Activated naive CD4-positive, alpha-beta T cell treated with anti-CD3 and anti-CD28 coated beads for 36 hours (primary cell): ENCODE data around the gene ADK. TPM values are rescaled to one million over a fixed set of nuclear protein-coding genes. Genes with fewer than 3 reads are reported as not detected.

ENCODE experiments used
- CTCF ChIA-PET: fragments of 350-600 bp; sonication (Branson Sonifier 250); formaldehyde crosslinking; loops from one replicate; lab custom pipeline; 2021; ENCODE audit warnings: antibody characterized with exemption; lab: Charles Lee
- DNase-seq: peaks from one replicate; pipeline ENCODE4 v3.0.0-alpha.2; 2020
- H3K27ac Mint-ChIP-seq: one replicate; pipeline ENCODE4 v1.8.0; 2021; ENCODE audit warnings: mild to moderate bottlenecking, mixed read lengths
- H3K27me3 Mint-ChIP-seq: one replicate; pipeline ENCODE4 v1.8.0; 2021; ENCODE audit warnings: low read depth, mixed read lengths
- H3K36me3 Mint-ChIP-seq: one replicate; pipeline ENCODE4 v1.8.0; 2021; ENCODE audit warnings: low read depth, mixed read lengths
- H3K4me1 Mint-ChIP-seq: one replicate; pipeline ENCODE4 v1.8.0; 2021; ENCODE audit warnings: low read depth, mixed read lengths
- H3K4me3 Mint-ChIP-seq: one replicate; pipeline ENCODE4 v1.8.0; 2021; ENCODE audit warnings: mild to moderate bottlenecking, moderate library complexity, mixed read lengths
- H3K9me3 Mint-ChIP-seq: one replicate; pipeline ENCODE4 v1.8.0; 2021; ENCODE audit warnings: mixed read lengths
- intact Hi-C: fragments of 100-400 bp; cut with micrococcal nuclease; formaldehyde crosslinking; loops from one replicate; pipeline ENCODE4 v1.15.1; 2023
- total RNA-seq, 2 experiments: library from RNA; stranded (reverse); gene quantifications; one replicate each; pipeline ENCODE4 v1.2.3, GENCODE V29; 2021

Gene ADK
- total RNA-seq, 2 experiments from 2014 or later = 43.4 to 43.9 TPM

DNA sequence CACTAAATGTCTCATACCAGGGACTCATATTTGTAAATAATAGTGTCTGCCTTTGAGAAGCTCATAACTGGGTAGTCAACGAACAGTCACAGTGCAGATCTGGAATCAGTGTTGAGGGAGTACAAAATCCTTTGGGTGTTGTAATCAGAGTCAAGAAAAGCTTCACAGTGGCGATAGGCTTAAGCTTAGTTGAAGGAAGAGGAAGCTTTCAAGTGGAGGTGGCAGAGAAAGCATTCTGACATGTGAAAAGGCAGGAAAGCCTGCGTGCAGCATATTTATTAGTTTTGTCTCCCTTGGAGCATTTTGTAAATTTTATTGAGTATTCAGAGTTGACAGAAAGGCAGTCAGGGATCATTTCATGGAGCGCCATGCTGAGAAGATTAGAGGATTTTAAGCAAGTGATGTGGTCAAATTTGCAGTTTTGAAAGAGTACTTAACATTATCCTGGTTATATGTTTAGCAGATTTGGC is 104.9 kb downstream of the ADK start:
- no peaks in the 10 kb centered on the region for H3K9me3 Mint-ChIP-seq
- no peaks in the 10 kb centered on the region for H3K27me3 Mint-ChIP-seq
- CTCF ChIA-PET = no interaction called here
- intact Hi-C loops = no loop called here
- DNase-seq = no peak
- peaks cover 10% of the 10 kb centered on the region for H3K4me1 Mint-ChIP-seq
- no peak overlapping the region for H3K27ac Mint-ChIP-seq
- no peak overlapping the region for H3K4me3 Mint-ChIP-seq
- no peaks in the 10 kb centered on the region for H3K36me3 Mint-ChIP-seq

DNA sequence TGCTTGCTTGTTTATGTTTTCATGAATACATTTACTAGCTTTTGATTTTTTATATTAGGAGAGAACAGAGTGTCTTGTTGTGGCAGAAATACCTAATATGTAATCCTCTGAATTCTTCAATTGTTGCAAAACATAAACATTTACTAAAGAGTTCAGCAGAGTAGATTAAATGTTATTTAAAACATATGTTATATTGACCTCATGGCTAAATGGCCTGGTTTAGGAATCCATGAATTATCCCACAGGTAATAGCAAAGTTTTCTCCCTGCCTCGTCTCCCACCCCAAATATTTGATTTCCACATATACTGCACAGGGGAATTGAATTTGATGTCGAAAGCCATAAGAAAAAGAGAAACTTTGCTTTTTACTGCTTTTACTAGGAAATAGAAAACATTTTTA is 111.8 kb downstream of the ADK start:
- Mint-ChIP-seq H3K4me1 (peaks cover 26% of the 10 kb centered on the region), H3K4me3 (no peak overlapping the region), H3K27ac (no peak overlapping the region), H3K27me3 (no peaks in the 10 kb centered on the region), H3K36me3 (peaks cover 2% of the 10 kb centered on the region), H3K9me3 (no peaks in the 10 kb centered on the region)
- DNase-seq = no peak
- intact Hi-C loops = no loop called here
- CTCF ChIA-PET = interaction anchor here (0.6 kb wide), 1 partner anchor 943 kb away, joined by 4 read pairs; no protein-coding TSS in a partner anchor

DNA sequence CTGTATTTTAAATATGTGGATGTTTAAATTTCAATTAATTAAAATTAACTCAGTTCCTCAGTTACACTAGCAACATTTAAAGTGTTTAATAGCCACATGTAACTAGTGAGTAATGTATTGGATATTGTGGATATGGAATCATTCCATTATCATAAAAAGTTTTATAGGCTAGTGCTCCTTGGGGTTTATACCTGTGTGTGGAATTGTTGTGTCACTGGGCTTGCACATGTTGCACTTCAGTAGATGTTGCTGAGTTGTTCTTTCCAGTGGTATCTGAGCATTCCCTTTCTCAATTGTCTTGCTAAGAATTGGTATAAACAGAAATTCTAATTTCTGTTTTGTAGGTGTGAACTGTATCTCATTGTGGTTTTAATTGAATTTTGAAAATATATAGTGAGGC is 113.0 kb downstream of the ADK start:
- Mint-ChIP-seq H3K27me3 (no peaks in the 10 kb centered on the region), H3K36me3 (peaks cover 2% of the 10 kb centered on the region), H3K9me3 (no peaks in the 10 kb centered on the region), H3K27ac (no peak overlapping the region), H3K4me3 (no peak overlapping the region), H3K4me1 (peaks cover 26% of the 10 kb centered on the region)
- DNase-seq = no peak
- intact Hi-C loops = no loop called here
- CTCF ChIA-PET = no interaction called here

DNA sequence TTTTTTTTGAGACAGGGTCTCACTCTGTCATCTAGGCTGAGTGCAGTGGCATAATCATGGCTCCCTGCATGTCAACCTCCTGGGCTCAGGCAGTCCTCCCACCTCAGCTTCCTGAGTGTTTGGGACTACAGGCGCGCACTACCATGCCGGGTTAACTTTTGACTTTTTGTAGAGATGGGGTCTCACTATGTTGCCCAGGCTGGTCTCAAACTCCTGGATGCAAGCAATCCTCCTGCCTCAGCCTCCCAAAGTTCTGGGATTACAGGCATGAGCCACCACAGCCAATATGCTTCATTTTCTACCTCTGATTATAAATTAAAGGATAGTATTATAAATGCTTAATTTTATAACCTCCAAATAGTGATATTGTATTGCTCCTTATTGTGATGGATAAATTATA is 121.3 kb downstream of the ADK start:
- DNase-seq = no peak
- Mint-ChIP-seq H3K4me3 (no peak overlapping the region), H3K36me3 (peaks cover 2% of the 10 kb centered on the region), H3K27me3 (no peaks in the 10 kb centered on the region), H3K4me1 (no peaks in the 10 kb centered on the region), H3K9me3 (no peaks in the 10 kb centered on the region), H3K27ac (no peak overlapping the region)
- intact Hi-C loops = no loop called here
- CTCF ChIA-PET = no interaction called here

DNA sequence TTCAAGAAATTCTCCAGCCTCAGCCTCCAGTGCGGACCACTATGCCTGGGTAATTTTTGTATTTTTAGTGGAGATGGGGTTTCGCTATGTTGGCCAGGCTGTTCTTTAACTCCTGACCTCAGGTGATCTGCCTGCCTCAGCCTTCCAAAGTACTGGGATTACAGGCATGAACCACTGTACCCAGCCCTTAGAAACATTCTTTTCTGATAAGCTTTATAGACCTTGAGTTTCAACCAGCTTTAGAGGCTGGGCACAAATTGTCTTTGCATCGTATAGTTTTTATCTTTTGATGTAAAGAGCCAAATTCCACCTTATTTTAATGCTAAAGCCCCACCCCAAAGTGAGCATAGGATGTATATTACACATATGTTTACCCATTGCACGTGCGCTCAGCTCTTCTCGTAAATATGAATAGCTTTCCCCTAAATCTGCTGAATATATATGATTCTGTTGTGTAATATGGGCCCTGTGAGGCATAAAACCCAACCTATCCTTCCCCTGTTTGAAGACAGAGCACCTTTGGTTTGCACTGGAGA is 124.8 kb downstream of the ADK start:
- no peak for DNase-seq
- CTCF ChIA-PET = interaction anchor here (0.5 to 1.0 kb wide), 2 partner anchors 506 to 787 kb away, joined by 3 to 5 read pairs; no protein-coding TSS in a partner anchor
- peaks cover 3% of the 10 kb centered on the region for H3K36me3 Mint-ChIP-seq
- no peak overlapping the region for H3K4me3 Mint-ChIP-seq
- H3K27me3 Mint-ChIP-seq = no peaks in the 10 kb centered on the region
- no peaks in the 10 kb centered on the region for H3K4me1 Mint-ChIP-seq
- no peak overlapping the region for H3K27ac Mint-ChIP-seq
- H3K9me3 Mint-ChIP-seq = no peaks in the 10 kb centered on the region
- intact Hi-C loops = no loop called here

DNA sequence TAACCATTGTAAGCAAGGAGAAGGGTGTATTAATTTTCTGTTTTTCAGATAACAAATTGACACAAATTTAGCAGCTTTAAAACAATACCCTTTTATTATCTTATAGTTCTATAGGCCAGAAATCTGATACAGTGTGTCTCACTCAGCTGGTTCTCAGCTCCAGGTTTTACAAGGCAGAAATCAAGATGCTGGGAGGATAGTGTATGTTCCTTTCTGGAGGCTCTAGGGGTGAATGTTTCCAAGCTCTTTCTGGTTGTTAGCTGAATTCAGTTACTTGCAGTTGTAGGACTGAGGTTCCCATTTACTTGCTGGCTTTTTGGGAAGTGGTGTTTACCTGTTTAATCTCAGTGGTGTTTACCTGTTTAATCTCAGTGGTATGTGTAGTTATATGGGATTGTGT is 125.4 kb downstream of the ADK start:
- Mint-ChIP-seq H3K9me3 (no peaks in the 10 kb centered on the region), H3K4me3 (no peak overlapping the region), H3K36me3 (peaks cover 3% of the 10 kb centered on the region), H3K27ac (no peak overlapping the region), H3K4me1 (peaks cover 4% of the 10 kb centered on the region), H3K27me3 (no peaks in the 10 kb centered on the region)
- intact Hi-C loops = no loop called here
- CTCF ChIA-PET = interaction anchor here (0.5 kb wide), 1 partner anchor 506 kb away, joined by 5 read pairs; no protein-coding TSS in a partner anchor
- no peak for DNase-seq

DNA sequence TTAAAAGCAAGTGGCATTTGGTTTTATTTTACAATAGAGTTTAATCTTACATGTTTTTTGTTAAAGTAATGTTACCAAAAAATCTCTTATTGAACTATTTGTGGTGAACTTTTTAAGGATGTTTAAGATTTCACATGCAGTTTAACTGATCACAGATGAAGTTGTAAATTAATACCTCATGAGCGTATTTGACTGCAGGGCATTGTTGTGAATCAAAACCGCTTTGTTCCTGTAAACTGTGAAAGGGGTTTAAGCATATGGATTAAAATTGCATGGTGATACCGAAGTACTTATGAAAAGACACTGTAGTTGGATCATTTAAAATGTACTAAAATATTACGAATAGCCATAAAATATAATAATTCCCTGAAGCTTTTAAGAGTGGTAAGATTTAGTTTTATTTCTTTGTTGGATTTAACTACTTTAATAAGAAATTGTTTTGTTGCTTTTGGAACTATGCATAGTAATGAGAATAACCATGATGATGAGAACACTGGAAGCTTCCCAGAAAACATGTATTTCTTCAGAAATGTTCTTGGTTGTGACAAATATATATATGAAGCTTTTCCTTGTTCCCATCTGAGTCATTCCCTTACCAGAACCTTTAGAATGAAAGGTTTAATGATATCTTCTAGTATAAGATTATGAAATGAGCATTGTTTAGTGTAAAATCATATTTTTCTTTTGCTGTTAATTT is 131.3 kb downstream of the ADK start:
- intact Hi-C loops = no loop called here
- no peaks in the 10 kb centered on the region for H3K27me3 Mint-ChIP-seq
- H3K4me1 Mint-ChIP-seq = peaks cover 18% of the 10 kb centered on the region
- CTCF ChIA-PET = no interaction called here
- H3K27ac Mint-ChIP-seq = no peak overlapping the region
- DNase-seq = no peak
- H3K4me3 Mint-ChIP-seq = no peak overlapping the region
- peaks cover 20% of the 10 kb centered on the region for H3K36me3 Mint-ChIP-seq
- peaks cover 7% of the 10 kb centered on the region for H3K9me3 Mint-ChIP-seq

DNA sequence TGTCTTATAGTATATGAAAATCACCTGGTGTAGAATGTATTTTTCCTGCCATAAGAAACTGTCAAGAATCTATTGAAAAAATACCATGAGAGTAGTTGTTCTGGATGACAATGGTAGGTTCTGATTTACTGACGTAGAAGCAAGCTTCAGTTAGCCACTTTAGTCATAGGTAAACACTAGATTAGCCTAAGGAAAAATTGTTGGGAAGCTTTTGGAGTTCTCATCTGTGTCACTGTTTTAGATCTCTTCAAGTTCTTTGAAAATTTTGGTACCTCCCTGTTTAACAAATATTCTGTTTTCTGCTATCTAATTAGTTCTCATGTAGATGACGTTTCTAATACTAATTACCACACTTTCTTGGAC is 131.8 kb downstream of the ADK start:
- Mint-ChIP-seq H3K27ac (no peak overlapping the region), H3K9me3 (peaks cover 7% of the 10 kb centered on the region), H3K4me1 (peaks cover 18% of the 10 kb centered on the region), H3K27me3 (no peaks in the 10 kb centered on the region), H3K36me3 (peaks cover 21% of the 10 kb centered on the region), H3K4me3 (no peak overlapping the region)
- CTCF ChIA-PET = no interaction called here
- intact Hi-C loops = no loop called here
- no peak for DNase-seq

DNA sequence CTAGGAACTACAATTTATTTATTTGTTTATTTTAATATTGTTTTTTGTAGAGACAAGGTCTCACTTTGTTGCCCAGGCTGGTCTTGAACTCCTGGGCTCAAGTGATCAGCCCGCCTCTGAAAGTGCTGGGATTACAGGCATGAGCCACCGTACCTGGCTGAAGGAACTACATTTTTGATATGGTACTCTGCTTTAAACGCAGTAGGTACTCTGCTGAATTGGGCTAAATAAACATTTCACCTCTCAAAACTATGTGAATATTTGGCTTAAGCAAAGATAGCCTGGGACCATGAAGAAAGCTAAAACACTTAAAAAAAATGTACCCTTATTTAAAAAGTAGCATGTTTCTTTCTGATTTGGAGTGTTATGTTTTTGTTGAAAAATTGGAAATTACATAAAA is 138.2 kb downstream of the ADK start:
- peaks cover 7% of the 10 kb centered on the region for H3K9me3 Mint-ChIP-seq
- no peak overlapping the region for H3K27ac Mint-ChIP-seq
- DNase-seq = no peak
- H3K27me3 Mint-ChIP-seq = no peaks in the 10 kb centered on the region
- intact Hi-C loops = no loop called here
- CTCF ChIA-PET = no interaction called here
- peaks cover 19% of the 10 kb centered on the region for H3K4me1 Mint-ChIP-seq
- no peak overlapping the region for H3K4me3 Mint-ChIP-seq
- peaks cover 13% of the 10 kb centered on the region for H3K36me3 Mint-ChIP-seq

DNA sequence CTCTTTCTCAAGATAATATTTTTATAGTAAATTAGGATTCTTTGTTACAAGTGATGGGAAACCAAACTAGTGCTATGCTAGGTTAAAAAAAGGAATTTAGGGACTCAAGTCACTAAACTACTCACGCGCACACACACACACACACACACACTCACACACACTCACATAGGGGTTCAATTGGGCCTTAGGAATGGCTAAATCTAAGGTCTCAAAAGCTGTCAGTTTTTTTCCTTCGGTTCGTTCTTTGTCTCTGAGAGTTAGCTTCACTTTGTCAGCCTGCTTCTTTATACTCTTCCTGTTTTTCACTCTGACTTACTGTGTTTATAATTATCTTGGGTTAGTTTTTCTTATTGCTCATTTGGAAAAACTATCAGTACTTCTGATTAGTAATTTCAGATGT is 138.9 kb downstream of the ADK start:
- no peak overlapping the region for H3K4me3 Mint-ChIP-seq
- intact Hi-C loops = no loop called here
- H3K27ac Mint-ChIP-seq = no peak overlapping the region
- H3K36me3 Mint-ChIP-seq = peaks cover 6% of the 10 kb centered on the region
- H3K9me3 Mint-ChIP-seq = peaks cover 3% of the 10 kb centered on the region
- CTCF ChIA-PET = no interaction called here
- H3K4me1 Mint-ChIP-seq = peaks cover 19% of the 10 kb centered on the region
- no peak for DNase-seq
- no peaks in the 10 kb centered on the region for H3K27me3 Mint-ChIP-seq

DNA sequence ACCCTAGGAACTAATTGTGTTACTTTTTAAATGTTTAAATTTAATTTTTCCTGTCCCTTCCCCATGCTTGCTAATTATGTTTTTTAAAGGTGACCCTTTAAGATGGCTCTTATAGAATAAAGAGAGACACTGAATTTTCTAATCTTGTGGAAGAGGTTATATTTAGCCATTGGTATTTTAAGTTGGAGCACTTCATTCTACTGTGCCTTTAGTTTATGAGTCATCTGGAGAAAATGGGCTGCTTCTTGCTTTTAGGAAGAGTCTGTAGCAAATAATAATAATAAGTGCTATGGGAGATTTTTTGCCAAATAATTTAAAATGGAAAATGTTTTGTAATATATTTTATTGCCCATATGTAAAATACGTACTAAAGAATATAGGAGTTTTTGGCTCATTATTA is 139.7 kb downstream of the ADK start:
- no peaks in the 10 kb centered on the region for H3K9me3 Mint-ChIP-seq
- intact Hi-C loops = no loop called here
- peaks cover 19% of the 10 kb centered on the region for H3K4me1 Mint-ChIP-seq
- no peak overlapping the region for H3K4me3 Mint-ChIP-seq
- CTCF ChIA-PET = no interaction called here
- no peak overlapping the region for H3K27ac Mint-ChIP-seq
- no peaks in the 10 kb centered on the region for H3K27me3 Mint-ChIP-seq
- DNase-seq = no peak
- peaks cover 1% of the 10 kb centered on the region for H3K36me3 Mint-ChIP-seq

DNA sequence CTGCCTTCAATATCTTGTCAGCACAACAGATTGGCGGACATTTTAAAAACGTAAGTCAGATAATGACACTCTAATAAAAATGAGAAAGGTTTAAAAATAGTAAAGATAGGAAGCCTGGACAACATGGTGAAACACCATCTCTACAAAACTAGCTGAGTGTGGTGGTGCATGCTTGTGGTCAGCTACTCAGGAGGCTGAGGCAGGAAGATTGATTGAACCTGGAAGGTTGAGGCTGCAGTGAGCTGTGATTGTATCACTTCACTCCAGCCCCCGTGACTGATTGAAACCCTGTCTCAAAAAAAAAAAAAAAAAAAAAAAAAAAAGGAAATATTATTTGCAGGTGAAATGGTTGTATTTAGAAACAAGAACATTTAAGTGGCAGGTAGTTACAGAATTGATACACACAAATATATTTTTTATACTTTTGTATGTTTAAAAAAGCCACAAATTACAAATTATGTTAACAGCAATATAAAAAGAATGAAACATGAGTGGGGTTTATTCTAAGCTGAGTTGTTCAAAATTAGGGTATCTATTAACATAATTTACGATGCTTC is 141.9 kb downstream of the ADK start:
- Mint-ChIP-seq H3K4me3 (no peak overlapping the region), H3K27ac (no peak overlapping the region), H3K4me1 (peaks cover 18% of the 10 kb centered on the region), H3K36me3 (peaks cover 2% of the 10 kb centered on the region), H3K9me3 (no peaks in the 10 kb centered on the region), H3K27me3 (no peaks in the 10 kb centered on the region)
- CTCF ChIA-PET = no interaction called here
- DNase-seq = no peak
- intact Hi-C loops = no loop called here
